ENCODE results near the gene BCAS1. TPM values are rescaled to one million over a fixed set of nuclear protein-coding genes. Genes with fewer than 3 reads are reported as not detected.

The BCAS1 gene
- total and polyA plus RNA-seq, 2 experiments from 2014 or later, result not detected

DNA sequence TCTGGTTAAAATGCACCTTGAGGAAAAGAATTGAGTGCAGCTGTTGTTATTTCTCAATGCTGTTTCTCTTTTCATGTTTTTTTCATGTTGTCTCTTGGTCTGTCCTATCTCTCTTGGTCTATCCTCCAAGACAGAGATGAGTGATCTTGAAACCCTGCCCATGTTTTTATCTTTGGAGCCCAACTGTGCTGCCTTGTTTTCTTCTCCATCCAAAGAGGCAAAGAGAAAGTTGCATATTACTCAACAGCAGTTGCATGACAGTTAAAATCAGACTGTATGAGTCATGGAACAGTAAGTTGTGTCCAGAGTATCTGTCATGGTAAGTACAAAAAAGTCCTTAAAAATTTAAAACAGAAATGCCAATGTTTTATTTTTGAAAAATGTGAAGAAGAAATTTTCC is 26.2 kb downstream of the BCAS1 start:
- Histone ChIP-seq H3K36me3 (no peaks in the 10 kb centered on the region), H3K4me1 (ENCODE audit: low read depth) (no peaks in the 10 kb centered on the region), H3K4me3 (no peak overlapping the region), H3K27ac (no peak overlapping the region), H3K27me3 (no peaks in the 10 kb centered on the region), H3K9me3 (ENCODE audit: low read depth) (no peaks in the 10 kb centered on the region)
- TF ChIP-seq, protein P1, sequence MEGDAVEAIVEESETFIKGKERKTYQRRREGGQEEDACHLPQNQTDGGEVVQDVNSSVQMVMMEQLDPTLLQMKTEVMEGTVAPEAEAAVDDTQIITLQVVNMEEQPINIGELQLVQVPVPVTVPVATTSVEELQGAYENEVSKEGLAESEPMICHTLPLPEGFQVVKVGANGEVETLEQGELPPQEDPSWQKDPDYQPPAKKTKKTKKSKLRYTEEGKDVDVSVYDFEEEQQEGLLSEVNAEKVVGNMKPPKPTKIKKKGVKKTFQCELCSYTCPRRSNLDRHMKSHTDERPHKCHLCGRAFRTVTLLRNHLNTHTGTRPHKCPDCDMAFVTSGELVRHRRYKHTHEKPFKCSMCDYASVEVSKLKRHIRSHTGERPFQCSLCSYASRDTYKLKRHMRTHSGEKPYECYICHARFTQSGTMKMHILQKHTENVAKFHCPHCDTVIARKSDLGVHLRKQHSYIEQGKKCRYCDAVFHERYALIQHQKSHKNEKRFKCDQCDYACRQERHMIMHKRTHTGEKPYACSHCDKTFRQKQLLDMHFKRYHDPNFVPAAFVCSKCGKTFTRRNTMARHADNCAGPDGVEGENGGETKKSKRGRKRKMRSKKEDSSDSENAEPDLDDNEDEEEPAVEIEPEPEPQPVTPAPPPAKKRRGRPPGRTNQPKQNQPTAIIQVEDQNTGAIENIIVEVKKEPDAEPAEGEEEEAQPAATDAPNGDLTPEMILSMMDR (IDR thresholded peaks at IDR 0.05; ENCODE audit: low read depth, low read length), result no peak
- DNase-seq (ENCODE audit: low read depth in 1 of 2, low spot score in 1 of 2), result peak in 1 of 2 donors; percentile 81

DNA sequence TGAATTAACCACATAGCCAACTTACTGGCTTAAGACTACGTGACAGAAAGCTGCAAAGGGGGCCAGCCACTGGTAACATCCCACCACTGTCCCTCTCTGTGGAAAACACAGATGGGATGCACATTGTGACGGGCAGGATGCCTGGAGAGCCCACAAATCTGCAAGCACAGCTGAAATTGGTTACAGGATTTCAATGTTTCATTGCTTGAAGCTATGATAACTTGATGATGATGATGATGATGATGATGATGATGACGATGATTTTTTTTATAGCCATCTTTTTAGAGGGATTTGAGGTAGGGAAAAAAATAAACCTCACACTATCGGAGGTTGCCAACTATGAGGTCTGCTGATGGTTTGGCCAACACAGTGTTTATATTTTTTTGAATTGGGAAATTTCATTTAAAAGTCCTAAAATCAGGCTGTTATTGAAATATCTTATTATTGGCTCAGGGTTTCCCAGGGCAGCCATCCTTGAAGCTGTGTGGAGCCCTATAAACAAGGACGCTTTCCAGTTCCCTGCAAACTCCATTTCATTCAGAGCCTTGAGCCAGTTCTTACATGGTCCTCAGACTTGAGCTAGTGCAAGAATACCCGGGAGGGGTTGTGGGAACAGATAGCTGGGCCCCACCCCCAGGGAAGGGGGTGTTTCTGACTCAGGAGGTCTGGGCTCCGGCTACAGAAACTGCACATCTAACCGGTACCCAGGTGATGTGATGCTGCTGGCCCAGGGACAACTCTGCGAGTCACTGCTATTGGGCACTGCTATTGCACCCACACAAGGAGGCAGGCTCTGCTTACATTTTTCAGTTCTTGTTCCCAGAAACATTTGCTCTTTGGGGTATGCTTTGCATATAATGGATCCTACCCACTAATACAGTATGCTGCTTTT is 27.1 kb downstream of the BCAS1 start:
- Histone ChIP-seq H3K36me3 (no peaks in the 10 kb centered on the region), H3K9me3 (ENCODE audit: low read depth) (no peaks in the 10 kb centered on the region), H3K27ac (no peak overlapping the region), H3K4me3 (no peak overlapping the region), H3K27me3 (no peaks in the 10 kb centered on the region), H3K4me1 (ENCODE audit: low read depth) (no peaks in the 10 kb centered on the region)
- TF ChIP-seq, protein P1 (IDR thresholded peaks at IDR 0.05; ENCODE audit: low read depth, low read length), result no peak
- no peak for DNase-seq (ENCODE audit: low read depth in 1 of 2, low spot score in 1 of 2)

DNA sequence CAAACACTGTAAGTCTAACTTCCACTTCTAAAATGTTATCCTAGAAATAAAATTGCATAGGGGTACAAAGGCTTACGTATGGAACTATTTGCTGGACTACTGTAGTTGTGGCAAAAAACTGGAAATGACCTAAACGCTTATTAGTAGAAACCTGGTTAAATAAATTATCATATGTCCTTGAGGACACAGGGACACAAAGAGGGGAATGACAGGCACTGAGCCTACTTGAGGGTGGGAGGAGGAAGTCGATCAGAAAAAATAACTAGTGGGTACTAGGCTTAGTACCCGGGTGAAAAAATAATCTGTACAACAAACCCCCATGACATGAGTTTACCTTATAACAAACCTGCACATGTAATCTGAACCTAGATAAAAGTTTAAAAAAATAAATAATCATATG is 28.4 kb downstream of the BCAS1 start:
- H3K27ac ChIP-seq, result no peak overlapping the region
- no peaks in the 10 kb centered on the region for H3K27me3 ChIP-seq
- H3K4me1 ChIP-seq (ENCODE audit: low read depth), result no peaks in the 10 kb centered on the region
- DNase-seq (ENCODE audit: low read depth in 1 of 2, low spot score in 1 of 2), result no peak
- H3K9me3 ChIP-seq (ENCODE audit: low read depth), result no peaks in the 10 kb centered on the region
- no peak overlapping the region for H3K4me3 ChIP-seq
- H3K36me3 ChIP-seq, result no peaks in the 10 kb centered on the region
- TF ChIP-seq, protein P1 (IDR thresholded peaks at IDR 0.05; ENCODE audit: low read depth, low read length), result no peak

DNA sequence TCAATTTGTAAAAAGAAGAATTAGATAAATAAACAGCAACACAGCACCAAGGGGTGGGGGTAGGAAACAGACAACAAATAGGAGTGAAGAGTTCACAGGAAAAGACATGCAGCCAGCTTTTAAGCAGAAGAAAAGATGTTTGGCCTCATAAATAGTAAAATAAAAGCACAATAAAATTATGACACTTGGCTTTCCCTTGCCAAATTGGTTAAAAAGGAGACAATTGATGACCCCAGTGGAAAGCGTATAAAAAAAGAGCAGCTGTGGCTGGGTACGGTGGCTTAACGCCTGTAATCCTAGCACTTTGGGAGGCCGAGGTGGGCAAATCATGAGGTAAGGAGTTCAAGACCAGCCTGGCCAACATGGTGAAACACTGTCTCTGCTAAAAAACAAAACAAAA is 29.1 kb downstream of the BCAS1 start:
- H3K9me3 ChIP-seq (ENCODE audit: low read depth), result no peaks in the 10 kb centered on the region
- H3K4me1 ChIP-seq (ENCODE audit: low read depth), result no peaks in the 10 kb centered on the region
- H3K36me3 ChIP-seq, result no peaks in the 10 kb centered on the region
- DNase-seq (ENCODE audit: low read depth in 1 of 2, low spot score in 1 of 2), result no peak
- H3K27me3 ChIP-seq, result no peaks in the 10 kb centered on the region
- TF ChIP-seq, protein P1 (IDR thresholded peaks at IDR 0.05; ENCODE audit: low read depth, low read length), result no peak
- H3K27ac ChIP-seq, result no peak overlapping the region
- no peak overlapping the region for H3K4me3 ChIP-seq

DNA sequence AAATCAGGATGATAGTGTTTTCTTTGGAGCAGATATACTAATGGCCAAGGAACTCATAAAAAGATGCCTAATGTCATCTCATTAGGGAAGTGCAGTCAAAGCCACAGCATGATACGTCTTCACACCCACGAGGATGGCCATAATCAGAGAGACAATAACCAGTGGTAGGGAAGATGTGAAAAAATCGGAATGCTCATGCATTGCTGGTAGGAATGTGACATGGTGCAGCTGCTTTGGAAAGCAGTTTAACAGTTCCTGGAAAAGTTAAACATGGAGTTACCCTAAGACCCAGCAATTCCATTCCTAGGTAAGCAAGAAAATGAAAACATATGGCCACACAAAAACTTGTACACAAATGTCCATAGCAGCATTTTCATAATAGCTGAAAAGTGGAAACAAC is 29.9 kb downstream of the BCAS1 start:
- DNase-seq (ENCODE audit: low read depth in 1 of 2, low spot score in 1 of 2), result no peak
- H3K9me3 ChIP-seq (ENCODE audit: low read depth), result no peaks in the 10 kb centered on the region
- no peak overlapping the region for H3K27ac ChIP-seq
- no peak overlapping the region for H3K4me3 ChIP-seq
- TF ChIP-seq, protein P1 (IDR thresholded peaks at IDR 0.05; ENCODE audit: low read depth, low read length), result no peak
- H3K4me1 ChIP-seq (ENCODE audit: low read depth), result no peaks in the 10 kb centered on the region
- no peaks in the 10 kb centered on the region for H3K27me3 ChIP-seq
- no peaks in the 10 kb centered on the region for H3K36me3 ChIP-seq

Data from cardiac muscle cell (in vitro differentiated cells and primary cell).